OCI-M1 (cell line): ENCODE data around the gene SACM1L.

Experiments
- DNase-seq: peaks from one replicate; lab custom pipeline; 2025; lab: John Stamatoyannopoulos, UW

SACM1L gene

GRCh38 chr3:45789235-45789812, 100.1 kb downstream of the SACM1L start:
- no peak for DNase-seq

DNA sequence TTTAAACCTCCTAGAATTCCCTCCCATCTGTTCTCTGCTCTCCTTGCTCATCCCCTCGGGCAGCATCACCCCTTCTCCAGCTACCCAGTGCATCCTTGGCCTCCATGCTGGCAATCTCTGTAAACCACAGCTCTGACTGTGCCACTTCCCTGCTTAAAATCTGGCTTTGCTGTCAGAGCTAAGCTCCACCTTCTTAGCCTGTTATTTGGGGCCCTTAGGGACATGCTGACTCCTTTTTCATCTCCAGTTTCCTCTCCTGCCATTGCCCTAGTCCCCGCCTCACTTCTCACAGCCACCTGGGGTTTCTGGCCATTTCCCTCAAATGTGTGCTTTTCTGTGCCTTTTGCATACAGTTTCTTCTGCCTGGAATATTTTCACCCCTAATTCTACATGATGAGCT, 101.4 kb downstream of the SACM1L start:
- DNase-seq = no peak

- DNase-seq = no peak
Observed at GRCh38 chr3:45792036-45792435, 102.8 kb downstream of the SACM1L start.

GRCh38 chr3:45792516-45793172, 103.4 kb downstream of the SACM1L start:
- no peak for DNase-seq

GRCh38 chr3:45793482-45794176, 104.4 kb downstream of the SACM1L start:
- DNase-seq = no peak

GRCh38 chr3:45794177-45794560, 105.0 kb downstream of the SACM1L start:
- no peak for DNase-seq

DNA sequence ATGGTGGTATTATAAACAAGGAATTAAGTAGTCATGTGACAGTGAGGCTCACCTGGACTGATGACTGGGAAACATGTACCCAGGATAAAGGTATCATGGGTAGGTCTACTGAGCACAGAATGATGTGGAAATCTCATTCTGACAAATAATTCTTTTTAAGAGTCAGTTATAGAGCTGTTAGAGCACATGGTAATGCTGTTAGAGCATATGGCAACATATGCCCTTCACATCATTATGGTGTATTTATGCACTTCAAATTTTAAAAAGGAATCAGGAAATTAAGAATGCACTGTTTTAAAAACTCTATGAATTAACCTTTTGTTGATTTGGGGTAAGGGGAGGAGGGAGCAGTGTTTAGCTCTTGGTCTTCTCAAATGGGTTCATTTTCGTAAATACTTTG, 105.5 kb downstream of the SACM1L start:
- no peak for DNase-seq
